Skeletal muscle cell (primary cell): Measurements from ENCODE around the gene CALML6.

Experiments
- DNase-seq: peaks from one replicate; pipeline ENCODE4 v3.0.0-alpha.2; 2010; ENCODE audit warnings: low read depth
- H3K4me3 ChIP-seq: 2 replicates; pipeline ENCODE4 v1.5.1; 2011; ENCODE audit warnings: low read depth, mild to moderate bottlenecking, control low read depth, low read length, moderate library complexity

CALML6 gene

DNA sequence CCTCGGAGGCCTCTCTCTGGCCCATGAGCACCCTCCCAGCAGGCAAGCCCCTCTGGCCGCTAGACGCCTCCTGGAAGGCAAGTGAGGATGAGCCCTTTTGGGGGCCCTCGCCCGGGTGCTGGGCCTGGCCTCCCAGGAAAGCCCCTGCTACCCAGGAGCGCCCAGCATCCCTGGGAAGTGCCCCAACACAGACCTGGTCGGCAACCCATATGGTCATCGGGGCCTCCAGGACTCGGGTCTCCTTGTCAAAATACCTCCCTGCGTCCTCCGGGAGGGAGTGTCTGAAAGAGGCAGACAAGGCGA is 25.0 kb downstream of the CALML6 start:
- no peak for DNase-seq
- H3K4me3 ChIP-seq = no peak overlapping the region

- DNase-seq = no peak
- no peak overlapping the region for H3K4me3 ChIP-seq
These were observed 26.3 kb downstream of the CALML6 start for GRCh38 chr1:1941211-1941841.

DNA sequence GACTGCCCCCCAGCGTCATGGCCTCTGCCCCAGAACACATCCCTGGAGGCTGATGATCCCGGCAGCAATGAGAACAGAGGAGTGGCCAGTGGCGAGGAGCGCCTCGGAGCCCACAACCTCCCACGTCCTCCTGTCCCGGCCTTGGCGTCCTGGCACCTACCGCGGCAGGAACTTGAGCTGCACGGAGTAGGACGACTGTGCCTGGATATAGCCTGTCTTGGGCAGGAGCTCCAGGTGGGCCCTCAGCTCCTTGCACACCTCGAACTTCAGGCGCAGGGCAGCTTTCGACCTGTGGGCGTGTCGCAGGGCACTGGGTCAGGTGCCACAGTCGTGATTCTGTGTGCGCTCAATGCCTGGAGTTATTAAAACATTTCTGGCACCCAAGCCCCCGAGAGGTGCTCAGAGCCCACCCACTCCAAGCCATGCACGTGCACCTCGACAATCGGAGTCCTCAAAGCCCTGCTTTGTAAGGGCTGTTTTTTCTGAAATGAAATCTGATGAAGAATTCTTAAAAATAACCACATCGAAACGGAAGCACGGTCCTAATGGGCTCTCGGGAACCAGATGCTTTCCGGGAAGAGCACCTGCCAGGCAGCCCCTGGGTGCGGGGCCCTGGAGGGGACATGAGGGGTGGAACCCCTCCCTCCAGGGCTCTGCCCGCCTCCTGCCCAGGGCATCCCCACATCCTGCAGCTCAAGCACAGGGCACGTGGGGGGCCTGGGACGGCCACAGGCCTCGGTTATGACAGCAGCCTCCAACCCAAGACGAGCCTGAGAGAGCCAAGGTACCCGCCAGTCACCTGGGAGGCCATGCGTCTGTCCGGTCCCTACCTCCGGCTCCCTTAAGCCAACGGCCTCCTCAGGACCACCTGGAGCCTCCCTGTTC is 27.1 kb downstream of the CALML6 start:
- no peak for DNase-seq
- no peak overlapping the region for H3K4me3 ChIP-seq

- H3K4me3 ChIP-seq = no peak overlapping the region
- no peak for DNase-seq
These were observed 27.9 kb downstream of the CALML6 start for GRCh38 chr1:1942753-1943656.

DNA sequence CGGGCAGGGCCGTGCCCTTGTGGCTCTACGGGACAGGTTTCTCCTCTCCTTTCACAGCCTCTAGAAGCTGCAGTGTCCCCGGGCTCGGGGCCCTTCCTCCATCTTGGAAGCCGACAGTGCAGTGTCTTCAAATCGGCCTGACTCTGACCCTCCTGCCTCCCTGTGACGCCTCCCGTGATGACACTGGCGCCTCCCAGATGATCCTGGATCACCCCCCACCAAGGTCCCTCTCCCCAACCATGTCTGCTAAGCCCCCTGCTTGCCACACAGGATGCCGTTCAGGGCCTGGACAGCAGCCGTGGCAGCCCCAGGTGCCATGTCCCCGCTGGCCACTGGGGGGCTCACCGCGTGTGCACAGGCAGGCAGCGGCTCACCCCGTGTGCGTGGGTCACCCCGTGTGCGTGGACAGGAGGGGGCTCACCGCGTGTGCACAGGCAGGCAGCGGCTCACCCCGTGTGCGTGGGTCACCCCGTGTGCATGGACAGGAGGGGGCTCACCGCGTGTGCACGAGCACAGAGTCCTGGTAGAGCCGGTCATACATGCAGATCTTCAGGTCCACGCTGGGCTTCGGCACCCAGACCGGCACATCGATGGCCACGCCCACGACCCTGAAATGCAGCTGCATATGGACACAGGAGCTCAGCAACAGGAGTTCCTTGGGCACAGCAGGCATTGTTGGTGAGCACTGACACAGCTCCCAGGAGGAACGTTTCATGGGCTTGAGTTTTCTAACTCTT is 28.9 kb downstream of the CALML6 start:
- no peak overlapping the region for H3K4me3 ChIP-seq
- no peak for DNase-seq

- no peak overlapping the region for H3K4me3 ChIP-seq
These were observed 30.8 kb downstream of the CALML6 start for GRCh38 chr1:1945782-1946393.

DNA sequence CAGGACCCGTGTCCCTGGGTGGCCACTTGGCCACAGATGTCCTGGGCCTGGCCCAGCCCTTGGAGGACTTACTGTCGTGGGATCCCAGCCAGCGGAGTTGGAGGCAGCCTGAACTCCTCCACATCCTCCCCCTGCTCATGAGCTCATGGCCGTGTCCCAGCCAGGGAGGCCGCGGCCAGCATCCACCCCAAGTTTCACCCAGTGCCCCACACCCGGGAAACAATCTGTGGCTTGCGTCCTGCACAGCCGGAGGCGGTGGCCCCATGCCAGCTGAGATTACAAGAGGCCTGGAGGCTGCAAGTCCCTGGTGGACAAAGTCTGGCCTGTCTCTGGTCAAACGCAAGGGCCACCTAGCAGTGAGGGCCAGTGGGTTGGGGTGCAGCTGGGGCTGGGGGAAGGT is 31.5 kb downstream of the CALML6 start:
- H3K4me3 ChIP-seq = no peak overlapping the region

More at GRCh38 chr1:1945782-1946393, 30.8 kb downstream of the CALML6 start:
- DNase-seq = no peak

DNA sequence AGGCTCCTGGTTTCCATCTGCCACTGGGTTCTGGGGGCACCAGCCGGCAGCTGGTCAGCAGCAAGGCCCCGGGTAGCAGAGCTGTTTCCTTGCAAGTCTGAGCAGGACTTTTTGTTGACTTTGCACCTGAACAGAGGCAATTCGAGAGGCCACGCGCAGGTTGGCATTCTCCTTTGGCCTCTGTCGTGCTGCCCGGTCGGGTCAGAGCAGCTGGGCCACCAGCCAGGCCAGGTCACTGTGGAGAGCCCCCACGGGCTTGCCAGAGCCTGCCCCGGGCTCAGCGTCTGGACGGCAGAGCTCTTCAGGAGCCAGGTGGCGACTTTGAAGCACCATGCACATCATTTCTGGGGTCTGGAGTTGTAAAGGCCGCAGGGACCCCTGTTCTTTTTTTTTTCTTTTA is 32.4 kb downstream of the CALML6 start:
- no peak overlapping the region for H3K4me3 ChIP-seq
- DNase-seq = no peak

More for the DNA sequence above, 31.5 kb downstream of the CALML6 start:
- no peak for DNase-seq

GRCh38 chr1:1948783-1949182 is 33.7 kb downstream of the CALML6 start:
- H3K4me3 ChIP-seq = no peak overlapping the region
- DNase-seq = no peak

DNA sequence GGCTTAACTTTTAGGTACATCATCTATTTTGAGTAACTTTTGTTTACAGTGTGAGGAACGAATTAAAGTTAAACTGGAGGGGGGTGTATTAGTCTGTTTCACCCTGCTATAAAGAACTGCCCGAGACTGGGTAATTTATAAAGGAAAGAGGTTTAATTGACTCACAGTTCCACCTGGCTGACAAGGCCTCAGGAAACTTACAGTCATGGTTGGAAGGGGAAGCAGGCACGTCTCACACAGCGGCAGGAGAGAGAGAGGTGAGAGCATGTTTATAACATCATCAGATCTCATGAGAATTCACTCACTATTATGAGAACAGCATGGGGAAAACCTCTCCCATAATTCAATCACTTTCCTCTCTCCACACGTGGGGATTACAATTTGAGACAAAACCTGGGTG is 35.9 kb downstream of the CALML6 start:
- H3K4me3 ChIP-seq = no peak overlapping the region
- DNase-seq = no peak

- DNase-seq = no peak
- H3K4me3 ChIP-seq = no peak overlapping the region
These were observed 39.0 kb downstream of the CALML6 start for GRCh38 chr1:1954015-1954414.

- no peak for DNase-seq
- H3K4me3 ChIP-seq = no peak overlapping the region
These were observed 39.9 kb downstream of the CALML6 start for GRCh38 chr1:1954831-1955441.

DNA sequence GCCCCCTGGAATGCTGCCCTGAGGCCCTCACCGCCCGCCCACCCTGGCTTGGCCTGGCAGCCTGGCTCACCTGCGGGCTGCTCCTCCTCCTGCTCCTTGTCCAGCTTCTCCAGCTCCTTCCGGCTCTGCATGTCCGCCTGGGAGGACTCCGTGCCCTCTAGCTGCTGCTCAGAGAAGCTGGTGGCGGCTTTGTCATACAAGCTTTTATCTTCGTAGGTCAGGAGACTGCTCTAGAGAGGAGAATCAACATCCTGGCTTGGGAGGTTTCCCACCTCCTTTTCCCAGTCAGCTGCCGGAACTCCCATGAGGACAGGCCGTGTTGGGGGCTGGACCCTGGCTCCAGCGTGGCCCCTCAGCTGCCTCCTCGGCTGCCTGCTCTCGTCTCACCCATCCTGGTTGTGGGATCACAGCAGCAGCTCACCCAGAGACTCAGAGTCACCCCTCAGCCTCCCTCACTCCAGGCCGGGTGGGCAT is 40.6 kb downstream of the CALML6 start:
- no peak for DNase-seq
- H3K4me3 ChIP-seq = no peak overlapping the region

GRCh38 chr1:1956101-1956500 is 41.0 kb downstream of the CALML6 start:
- no peak for DNase-seq
- no peak overlapping the region for H3K4me3 ChIP-seq

DNA sequence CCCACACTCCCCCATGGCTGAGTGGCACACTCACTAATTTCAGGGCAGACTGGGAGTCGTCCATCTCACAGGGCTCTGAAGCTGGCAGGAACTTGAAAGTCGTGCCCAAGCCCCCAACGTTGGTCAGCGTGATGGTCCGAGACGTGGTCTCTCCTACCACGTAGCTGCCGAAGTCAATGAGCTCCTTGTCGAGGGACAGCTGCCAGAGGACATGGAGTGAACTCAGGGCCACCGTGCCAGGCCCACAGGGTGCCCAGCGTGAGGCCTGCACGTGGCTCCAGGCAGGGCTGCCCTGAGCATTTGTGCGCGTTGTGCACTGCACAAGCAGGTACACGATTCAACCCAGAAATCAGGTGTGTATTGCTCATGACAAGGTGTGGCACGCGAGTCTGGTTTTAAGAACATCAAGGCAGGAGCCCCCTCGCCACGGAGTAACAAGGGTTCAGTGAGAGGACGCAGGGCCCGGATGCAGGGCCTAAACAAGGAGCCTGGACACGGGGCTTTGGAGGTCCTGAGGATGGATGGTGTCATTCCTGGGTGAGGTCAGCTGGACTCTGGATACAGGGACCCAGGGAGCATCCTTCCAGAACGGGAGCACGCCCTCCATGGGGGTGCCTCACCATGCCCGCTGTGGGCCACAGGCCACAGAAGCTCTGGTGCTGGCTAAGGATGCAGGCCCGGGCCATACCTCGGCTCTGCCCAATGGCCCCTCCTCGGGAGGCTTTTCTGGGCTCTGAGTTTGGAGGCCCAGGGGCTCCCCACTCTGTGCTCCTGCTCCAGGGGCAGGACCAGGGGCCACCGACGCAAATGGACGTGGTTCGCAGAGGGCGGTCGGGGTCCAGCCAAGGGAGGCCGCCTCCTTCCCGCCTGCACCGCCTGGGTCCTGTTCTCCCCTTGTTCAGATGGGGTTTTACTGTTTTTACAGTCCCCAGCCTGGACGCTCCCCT is 41.8 kb downstream of the CALML6 start:
- no peak overlapping the region for H3K4me3 ChIP-seq
- DNase-seq = no peak

GRCh38 chr1:1957533-1957961 is 42.5 kb downstream of the CALML6 start:
- DNase-seq = no peak
- no peak overlapping the region for H3K4me3 ChIP-seq

DNA sequence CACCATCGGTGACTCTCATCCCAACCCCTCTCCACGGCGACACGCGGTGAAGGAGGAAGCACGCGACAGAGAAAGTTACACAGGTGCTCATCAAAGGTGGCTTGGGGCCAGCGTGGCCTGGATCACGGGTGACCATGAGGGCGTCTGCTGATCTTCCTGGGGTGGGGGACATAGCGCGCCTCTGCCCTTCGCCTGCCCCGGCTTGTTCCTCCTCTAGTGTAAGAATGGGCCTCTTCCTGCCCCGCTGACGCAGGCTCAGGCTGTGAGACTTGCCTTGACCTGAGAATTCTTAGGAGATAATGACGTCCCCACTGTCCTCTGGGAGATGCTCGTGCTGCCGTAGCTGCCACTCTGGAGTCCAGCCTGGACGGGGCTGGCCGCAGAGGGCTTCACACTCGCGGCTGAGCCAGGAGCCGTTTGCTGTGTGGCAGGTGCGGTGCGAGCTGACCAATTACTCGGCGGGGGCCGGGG is 43.0 kb downstream of the CALML6 start:
- DNase-seq = no peak
- no peak overlapping the region for H3K4me3 ChIP-seq
